GM19240 (cell line): Measurements from ENCODE around the gene WLS.
A peak's percentile ranks its signal among the peaks of the same experiment; 100 is the strongest.

ENCODE experiments used
- DNase-seq: peaks from one replicate; pipeline ENCODE4 v3.0.0; 2011; ENCODE audit warnings: low spot score; ENCODE audit not compliant: insufficient read length

The WLS gene

GRCh38 chr1:68141071-68142021, 91.0 kb downstream of the WLS start:
- no peak for DNase-seq

GRCh38 chr1:68140536-68140935, 91.8 kb downstream of the WLS start:
- no peak for DNase-seq

- no peak for DNase-seq
Measured at GRCh38 chr1:68136187-68136586, 96.1 kb downstream of the WLS start.

- DNase-seq: no peak
Measured at GRCh38 chr1:68132426-68133130, 99.7 kb downstream of the WLS start.

- DNase-seq: no peak
Measured at GRCh38 chr1:68131261-68131660, 101.1 kb downstream of the WLS start.

GRCh38 chr1:68129536-68130250, 102.6 kb downstream of the WLS start:
- no peak for DNase-seq

GRCh38 chr1:68128820-68129219, 103.5 kb downstream of the WLS start:
- no peak for DNase-seq

- no peak for DNase-seq
Measured at GRCh38 chr1:68128157-68128556, 104.2 kb downstream of the WLS start.

GRCh38 chr1:68121536-68121935, 110.8 kb downstream of the WLS start:
- no peak for DNase-seq

GRCh38 chr1:68120136-68120791, 112.1 kb downstream of the WLS start:
- DNase-seq: peak; percentile 11

GRCh38 chr1:68119445-68119844, 112.9 kb downstream of the WLS start:
- DNase-seq: no peak

GRCh38 chr1:68117416-68117815, 114.9 kb downstream of the WLS start:
- DNase-seq: no peak

GRCh38 chr1:68116643-68117235, 115.6 kb downstream of the WLS start:
- no peak for DNase-seq

GRCh38 chr1:68115308-68115707, 117.0 kb downstream of the WLS start:
- no peak for DNase-seq

GRCh38 chr1:68113966-68114365, 118.4 kb downstream of the WLS start:
- no peak for DNase-seq

- DNase-seq: no peak
Measured at GRCh38 chr1:68112835-68113243, 119.5 kb downstream of the WLS start.

- no peak for DNase-seq
Measured at GRCh38 chr1:68111519-68112436, 120.5 kb downstream of the WLS start.

GRCh38 chr1:68107771-68108170, 124.6 kb downstream of the WLS start:
- no peak for DNase-seq

GRCh38 chr1:68103884-68104554, 128.3 kb downstream of the WLS start:
- DNase-seq: no peak
